T-helper 2 cell treated with Interferon-gamma antibody and Interleukin-4, amounts not matched to agents 100 ng/mL and 5 ng/mL, for 36 hours (primary cell): Measurements from ENCODE around the gene TOR1AIP1. TPM values are rescaled to one million over a fixed set of nuclear protein-coding genes. Genes with fewer than 3 reads are reported as not detected.
"Not testable (repeated sequence)": the region's sequence is repeated elsewhere in the genome, so short reads cannot be mapped to it uniquely, and the experiment has no call there.

ENCODE experiments used
- intact Hi-C: fragments of 100-400 bp; cut with micrococcal nuclease; formaldehyde crosslinking; loops from one replicate; pipeline ENCODE4 v1.15.1; 2023
- total RNA-seq: library from RNA; stranded (reverse); gene quantifications from 2 replicates; pipeline ENCODE4 v1.2.3, GENCODE V29; 2022

The TOR1AIP1 gene, protein sequence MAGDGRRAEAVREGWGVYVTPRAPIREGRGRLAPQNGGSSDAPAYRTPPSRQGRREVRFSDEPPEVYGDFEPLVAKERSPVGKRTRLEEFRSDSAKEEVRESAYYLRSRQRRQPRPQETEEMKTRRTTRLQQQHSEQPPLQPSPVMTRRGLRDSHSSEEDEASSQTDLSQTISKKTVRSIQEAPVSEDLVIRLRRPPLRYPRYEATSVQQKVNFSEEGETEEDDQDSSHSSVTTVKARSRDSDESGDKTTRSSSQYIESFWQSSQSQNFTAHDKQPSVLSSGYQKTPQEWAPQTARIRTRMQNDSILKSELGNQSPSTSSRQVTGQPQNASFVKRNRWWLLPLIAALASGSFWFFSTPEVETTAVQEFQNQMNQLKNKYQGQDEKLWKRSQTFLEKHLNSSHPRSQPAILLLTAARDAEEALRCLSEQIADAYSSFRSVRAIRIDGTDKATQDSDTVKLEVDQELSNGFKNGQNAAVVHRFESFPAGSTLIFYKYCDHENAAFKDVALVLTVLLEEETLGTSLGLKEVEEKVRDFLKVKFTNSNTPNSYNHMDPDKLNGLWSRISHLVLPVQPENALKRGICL
- 89.7 and 90.5 TPM in 2 replicates for total RNA-seq

DNA sequence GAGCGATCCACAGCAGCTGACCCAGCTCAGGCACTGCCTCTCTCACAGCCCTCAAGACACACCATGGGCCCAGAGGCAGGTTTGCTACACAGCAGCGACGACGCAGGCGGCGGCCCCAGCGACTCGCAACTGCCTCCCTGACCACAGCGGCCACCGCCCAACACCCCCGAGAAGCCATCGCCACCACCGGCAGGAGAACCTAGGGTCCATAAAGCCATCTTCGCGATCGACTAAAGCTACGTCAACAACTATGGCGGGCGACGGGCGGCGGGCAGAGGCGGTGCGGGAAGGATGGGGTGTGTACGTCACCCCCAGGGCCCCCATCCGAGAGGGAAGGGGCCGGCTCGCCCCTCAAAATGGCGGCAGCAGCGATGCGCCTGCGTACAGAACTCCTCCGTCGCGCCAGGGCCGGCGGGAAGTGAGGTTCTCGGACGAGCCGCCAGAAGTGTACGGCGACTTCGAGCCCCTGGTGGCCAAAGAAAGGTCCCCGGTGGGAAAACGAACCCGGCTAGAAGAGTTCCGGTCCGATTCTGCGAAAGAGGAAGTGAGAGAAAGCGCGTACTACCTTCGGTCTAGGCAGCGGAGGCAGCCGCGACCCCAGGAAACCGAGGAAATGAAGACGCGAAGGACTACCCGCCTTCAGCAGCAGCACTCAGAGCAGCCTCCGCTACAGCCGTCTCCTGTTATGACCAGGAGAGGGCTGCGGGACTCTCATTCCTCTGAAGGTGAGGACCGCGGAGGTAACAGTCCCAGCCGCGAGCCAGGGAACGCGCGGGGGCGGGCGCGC is at the start of gene TOR1AIP1:
TOR1AIP1 (plus strand) TSS at position 33 of the 787 bp plus-strand sequence; CDS start at position 251, 218 bp downstream.
- intact Hi-C loops: loop anchor here (1.0 to 5.0 kb wide), 8 partner anchors 68 to 1140 kb away; partner anchors contain the start of genes ACBD6, AXDND1, CEP350 and FAM20B

DNA sequence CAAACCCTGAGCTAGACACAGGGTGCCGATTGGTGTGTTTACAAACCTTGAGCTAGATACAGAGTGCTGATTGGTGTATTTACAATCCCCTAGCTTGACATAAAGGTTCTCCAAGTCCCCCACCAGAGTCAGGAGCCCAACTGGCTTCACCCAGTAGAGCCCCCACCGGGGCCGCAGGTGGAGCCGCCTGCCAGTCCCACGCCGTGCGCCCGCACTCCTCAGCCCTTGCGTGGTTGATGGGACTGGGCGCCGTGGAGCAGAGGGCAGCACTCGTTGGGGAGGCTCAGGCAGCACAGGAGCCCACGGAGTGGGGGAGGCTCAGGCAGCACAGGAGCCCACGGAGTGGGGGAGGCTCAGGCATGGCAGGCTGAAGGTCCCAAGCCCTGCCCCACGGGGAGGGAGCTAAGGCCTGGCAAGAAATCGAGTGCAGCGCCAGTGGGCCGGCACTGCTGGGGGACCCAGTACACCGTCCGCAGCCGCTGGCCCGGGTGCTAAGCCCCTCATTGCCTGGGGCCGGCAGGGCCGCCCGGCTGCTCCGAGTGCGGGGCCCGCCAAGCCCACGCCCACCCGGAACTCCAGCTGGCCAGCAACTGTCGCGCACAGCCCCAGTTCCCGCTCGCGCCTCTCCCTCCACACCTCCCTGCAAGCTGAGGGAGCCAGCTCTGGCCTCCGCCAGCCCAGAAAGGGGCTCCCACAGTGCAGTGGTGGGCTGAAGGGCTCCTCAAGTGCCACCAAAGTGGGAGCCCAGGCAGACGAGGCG is 45.2 kb upstream of the TOR1AIP1 start:
- intact Hi-C loops: not testable (repeated sequence)

DNA sequence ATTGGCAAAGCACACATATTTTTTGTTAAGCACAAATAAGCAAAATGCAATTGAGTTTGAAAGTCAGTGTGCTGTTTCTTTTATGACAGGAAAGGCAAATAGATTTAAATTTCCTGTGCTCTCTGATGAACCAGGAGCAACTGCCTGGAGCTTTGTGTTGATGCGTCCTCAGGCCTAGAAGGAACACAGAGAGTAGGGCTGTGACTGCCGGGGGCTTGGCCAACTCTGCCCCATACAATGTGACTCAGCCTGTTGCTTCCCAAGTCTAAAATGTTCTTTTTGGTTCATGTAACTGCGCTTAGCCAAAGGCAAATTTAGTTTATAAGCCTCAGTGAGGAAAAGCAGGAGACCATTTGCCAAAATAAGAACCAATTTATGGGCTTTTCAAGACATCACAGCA is 42.0 kb upstream of the TOR1AIP1 start:
- intact Hi-C loops: no loop called here

DNA sequence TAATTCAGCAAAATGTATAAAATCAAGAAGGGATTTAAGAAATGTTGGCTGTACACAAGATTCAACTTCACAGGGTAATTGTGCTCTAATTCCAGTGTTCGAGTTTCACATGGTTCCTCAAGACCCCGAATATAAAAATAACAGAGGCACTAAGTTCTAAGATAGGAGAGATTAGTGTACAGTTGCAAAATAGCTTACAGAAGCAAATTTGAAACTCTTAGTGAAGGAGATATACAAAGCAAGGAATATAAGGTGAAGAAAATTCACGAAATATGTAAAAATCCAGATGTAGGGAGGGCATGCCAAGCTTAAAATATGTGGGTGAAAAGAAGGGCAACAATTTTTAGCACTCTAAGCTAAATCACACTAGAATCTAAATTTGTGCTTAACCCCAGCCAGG is 33.9 kb upstream of the TOR1AIP1 start:
- intact Hi-C loops: no loop called here

DNA sequence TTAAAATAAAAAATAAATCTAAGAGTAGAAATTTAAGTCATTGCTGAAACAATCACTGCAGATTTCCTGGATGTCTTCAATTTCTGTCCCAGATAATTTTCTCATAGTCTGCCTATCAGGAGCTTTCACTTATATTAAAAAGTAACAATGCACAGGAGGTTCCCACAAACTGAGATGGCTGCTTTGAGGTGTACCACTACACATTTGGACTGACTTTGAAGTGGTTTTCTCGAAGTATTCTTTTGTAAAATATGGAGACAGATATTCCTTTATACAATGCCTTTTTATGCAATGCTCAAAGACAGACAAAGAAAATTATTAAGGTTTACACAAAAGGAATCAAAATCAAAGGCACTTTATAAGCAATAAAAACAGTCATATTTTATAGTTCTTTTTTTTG is 29.0 kb upstream of the TOR1AIP1 start:
- intact Hi-C loops: no loop called here

DNA sequence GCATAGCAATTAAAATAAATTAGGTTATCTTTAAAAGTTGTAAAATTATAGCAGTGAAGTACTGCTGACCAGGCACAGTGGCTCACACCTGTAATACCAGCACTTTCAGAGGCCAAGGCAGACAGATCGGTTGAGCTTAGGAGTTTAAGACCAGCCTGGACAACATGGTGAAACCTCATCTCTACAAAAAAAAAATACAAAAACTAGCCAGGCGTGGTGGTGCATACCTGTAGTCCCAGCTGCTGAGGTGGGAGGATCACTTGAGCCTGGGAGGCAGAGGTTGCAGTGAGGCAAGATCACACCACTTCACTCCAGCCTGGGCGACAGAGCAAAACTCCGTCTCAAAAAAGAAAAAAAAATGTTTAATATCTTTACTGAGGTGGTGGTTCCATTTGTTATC is 26.3 kb upstream of the TOR1AIP1 start:
- intact Hi-C loops: not testable (repeated sequence)

DNA sequence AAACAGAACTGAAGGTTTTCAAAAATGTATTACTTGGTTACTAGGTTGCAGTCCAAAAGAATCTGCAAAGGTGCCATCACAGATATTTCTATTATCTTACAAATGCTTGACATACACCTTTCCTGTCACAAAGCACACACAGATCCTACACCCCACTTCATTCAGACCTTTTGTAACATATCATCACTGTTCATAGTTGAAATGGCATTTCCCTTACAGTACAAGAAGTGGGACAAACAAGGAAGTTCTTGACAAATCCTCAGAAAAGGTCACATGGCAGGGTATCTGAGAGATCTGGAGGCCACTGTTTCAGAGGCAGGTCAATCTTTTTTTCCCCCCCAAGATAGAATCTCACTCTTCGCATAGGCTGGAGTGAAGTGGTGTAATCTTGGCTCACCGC is 25.8 kb upstream of the TOR1AIP1 start:
- intact Hi-C loops: no loop called here

DNA sequence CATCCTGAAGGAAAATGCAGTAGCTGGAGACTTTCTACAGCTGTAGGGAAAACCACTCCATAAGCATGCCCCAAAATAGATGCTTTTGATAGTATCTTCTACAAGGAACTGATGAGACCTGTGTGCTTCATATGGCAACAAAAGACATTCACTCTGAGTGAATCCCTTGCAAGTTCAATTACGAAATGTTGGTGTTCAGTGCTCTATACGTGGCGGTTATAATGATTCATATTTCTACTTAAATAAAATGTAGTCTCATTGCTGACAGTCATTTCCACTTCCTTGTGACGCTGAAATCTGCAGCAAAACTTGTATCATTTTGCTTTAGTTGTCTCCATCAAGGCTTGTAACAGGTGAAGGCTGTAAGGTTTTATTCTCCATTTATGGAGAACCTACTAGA is 25.1 kb upstream of the TOR1AIP1 start:
- intact Hi-C loops: no loop called here

DNA sequence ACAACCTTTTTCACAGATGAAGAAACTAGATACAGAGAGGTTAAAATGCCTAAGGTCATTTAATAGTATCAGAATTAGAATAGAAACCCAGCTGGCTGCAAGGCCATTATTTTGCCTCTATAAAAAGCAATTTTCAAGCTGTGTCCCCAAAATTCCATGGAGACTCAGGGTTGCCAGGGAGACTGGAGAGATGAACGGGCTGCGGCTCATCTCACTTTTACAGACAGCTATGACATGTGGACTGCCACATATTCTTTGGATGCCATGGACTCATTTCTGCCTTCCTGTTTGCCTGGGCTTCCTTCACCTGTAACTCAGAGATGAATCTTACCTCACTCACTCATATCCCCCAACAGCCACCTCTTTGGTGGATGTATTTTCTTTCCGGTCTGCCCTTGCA is 21.4 kb upstream of the TOR1AIP1 start:
- intact Hi-C loops: loop anchor here (10.0 kb wide), 1 partner anchor 164 kb away; no protein-coding TSS in a partner anchor

DNA sequence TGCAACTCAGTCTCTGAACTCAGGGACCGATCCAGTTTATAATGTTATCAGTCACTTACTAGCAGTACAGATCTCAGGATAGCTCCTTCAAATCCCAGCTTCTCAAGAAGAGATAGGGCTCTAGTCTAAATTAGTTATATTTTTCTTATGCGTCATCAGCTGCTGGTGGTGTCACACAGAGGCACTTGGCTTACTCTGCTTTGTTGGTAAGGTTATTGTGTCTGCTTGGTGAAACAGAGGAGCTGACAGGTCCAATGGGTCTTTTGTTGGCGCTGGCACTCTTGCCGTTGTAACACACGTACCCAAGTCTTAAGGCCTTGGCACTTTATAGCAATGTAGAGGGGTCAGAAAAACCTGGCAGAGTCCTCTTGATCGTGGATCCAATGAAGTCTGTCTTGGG is 16.7 kb upstream of the TOR1AIP1 start:
- intact Hi-C loops: loop anchor here (10.0 kb wide), 1 partner anchor 159 kb away; no protein-coding TSS in a partner anchor

DNA sequence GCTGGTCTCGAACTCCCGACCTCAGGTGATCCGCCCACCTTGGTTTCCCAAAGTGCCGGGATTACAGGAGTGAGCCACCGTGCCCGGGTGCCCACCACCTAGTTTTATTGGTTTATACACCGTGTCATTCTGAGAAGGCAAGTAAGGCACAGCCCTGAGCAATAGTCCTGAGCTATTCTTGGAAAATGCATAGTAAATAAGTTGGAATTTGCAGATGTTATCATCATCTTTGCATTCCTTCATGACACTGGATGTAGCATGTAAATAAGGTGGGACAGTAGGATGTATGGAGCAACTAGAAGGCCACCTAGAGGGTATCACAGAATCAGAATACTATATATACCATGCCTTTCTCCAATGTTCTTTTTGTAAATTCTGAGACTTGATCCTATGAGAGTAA is 15.5 kb upstream of the TOR1AIP1 start:
- intact Hi-C loops: loop anchor here (1.0 to 10.0 kb wide), 3 partner anchors 158 to 313 kb away; no protein-coding TSS in a partner anchor

DNA sequence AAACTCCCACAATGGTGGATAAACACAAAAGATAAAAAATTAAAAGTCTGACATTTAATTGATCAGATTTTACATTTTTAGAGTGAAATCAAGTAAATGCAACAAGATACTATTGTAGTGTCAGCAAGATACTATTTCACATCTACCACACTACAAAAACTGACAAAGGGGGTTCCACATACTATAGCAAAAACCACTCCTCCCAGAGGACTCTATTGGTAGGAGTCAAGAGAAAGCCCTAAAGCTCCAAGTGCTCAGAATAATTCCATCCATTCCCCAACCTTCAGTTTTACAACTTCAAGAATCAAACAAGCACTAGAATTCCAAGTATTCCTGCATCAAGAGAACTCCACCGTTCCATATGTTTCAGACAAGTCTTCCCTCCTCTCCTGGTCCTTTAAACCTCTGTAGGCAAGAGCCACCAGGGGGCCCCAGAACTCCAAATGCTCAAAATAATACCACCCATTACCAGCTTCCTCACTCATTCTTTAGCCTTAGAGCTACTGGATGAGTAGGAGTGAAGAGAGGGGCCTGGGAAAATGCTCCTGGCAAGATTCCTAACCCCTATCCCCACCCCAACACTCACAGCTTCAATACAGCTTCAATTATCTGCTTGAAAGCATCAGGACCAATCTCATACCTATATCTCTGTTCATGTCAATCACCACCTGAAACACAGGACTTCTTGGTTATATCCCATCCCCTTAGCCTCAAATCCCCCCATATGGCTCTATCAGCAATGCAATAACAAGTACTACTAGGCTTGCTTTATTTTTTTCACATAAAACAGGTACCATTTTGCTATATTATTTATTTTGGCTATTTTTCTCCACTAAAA is 14.4 kb upstream of the TOR1AIP1 start:
- intact Hi-C loops: loop anchor here (1.0 to 10.0 kb wide), 3 partner anchors 157 to 312 kb away; no protein-coding TSS in a partner anchor

DNA sequence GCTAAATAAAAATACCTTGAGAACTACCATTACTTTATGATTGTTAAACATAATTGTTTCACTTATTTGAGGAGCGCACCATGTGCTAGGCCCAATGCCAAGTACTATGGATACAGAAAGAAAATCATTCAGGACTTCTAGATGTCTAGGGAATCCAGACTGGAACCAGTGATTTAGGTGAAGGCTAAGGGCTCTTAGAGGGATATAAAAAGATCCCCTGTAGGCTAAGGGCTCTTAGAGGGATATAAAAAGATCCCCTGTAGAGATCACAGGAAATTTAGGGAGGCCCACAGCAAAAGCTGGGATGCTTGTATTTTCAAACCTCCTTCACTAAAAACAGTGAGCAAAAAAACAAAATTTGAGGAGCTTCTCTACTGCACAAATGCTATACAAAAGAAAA is 11.2 kb upstream of the TOR1AIP1 start:
- intact Hi-C loops: no loop called here

DNA sequence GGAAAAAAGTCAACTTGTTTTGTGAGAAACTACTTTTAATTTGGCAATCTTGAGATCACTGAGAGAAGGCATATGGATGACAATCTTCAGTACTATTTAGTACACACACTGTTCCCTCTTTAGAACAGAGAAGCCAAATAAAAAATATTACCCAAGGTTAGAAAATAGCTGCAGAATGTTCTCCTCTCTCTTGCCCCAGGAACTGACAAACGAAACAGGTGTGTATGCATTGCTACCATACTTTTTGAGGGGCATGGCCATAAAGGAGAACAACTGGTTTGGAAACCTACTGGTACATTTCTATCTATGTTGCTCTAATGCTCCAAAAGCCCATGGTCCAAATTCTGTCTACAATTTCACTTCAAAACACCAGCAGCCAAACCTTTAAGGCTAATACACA is 10.1 kb upstream of the TOR1AIP1 start:
- intact Hi-C loops: no loop called here

DNA sequence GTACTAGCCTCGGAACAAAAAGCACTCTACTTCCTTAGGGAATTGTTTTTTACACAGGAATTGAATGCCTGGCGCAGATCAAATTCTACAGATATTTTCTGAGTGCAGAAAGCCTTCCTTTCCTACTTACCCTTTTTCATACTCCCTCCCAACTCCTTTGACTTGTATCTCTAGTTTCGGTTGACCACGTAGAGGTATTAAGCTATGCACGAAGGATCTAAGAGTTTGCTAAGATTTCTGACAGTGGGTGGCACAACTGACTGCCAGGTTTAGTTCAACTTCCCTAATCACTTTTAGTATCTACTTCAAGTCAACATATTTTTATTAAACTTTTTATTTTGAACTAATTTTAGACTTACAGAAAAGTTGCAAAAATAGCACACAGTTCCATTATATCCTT is 9.5 kb upstream of the TOR1AIP1 start:
- intact Hi-C loops: no loop called here

DNA sequence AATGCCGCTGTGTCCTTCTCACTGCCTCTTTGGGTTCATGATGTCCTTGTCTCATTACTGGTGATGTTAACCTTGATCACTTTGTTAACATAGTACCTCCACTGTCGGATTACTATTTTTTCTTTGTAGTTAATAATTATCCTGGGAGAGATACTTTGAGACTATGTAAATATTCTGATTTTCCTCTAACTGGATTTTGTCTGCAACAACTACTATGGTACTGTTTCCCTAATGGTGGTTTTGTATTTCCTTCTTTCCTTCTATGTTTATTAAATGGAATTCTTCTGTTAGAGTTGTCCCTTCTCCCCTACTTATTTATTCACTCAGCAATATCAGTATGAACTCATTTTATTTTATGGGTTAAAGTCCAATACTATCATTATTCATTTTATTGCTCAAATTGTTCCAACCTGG is 8.6 kb upstream of the TOR1AIP1 start:
- intact Hi-C loops: no loop called here

DNA sequence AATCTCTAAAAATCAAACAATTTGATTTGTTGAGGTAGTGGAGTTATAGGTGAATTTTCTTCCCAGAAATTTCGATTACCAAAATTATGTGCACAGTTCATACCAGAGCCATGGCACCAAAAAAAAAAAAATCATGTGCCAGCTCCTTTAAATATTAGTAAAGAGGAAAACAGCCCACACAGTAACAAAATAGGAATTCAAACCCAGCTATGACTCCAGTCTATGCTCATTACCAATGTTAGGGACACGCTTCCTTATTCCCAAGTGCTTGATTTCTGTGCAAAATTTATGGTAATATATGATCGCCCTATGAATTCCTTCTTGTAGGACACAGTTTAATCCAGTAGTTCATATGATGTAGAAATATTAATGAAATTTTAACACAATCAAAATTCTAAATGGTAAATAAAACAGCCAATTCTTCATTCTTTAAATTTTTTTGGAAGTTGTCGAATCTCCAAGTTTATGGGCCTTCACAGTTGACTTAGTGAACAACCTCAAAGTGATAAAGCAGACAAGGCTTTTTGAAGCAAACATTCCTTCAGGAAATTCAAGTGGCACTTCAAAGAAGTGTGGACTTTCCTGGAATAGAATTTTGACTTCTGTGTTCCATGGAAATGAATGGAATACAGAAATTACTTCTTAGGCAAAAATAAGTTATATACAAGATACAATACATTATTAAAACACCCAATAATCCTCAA is 6.3 kb upstream of the TOR1AIP1 start:
- intact Hi-C loops: no loop called here

DNA sequence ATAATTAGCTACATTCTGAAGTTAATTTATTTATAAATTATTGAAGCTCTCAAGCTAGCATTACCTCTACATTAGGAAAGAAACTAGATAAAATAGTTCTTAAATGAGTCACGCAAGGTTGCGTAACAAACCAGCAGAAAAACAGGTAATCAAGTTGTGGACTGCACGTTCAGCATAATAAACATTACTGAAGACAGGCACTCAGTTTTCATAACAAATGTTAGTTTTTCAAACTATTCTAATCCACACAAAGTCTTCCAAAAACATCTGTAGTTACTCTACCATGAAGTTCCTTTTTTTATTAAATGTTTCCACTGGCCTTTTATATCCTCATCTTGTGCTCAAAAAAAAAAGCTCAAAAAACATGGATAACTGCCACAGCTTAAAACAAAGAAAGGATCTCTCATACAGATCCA is 5.8 kb upstream of the TOR1AIP1 start:
- intact Hi-C loops: no loop called here

DNA sequence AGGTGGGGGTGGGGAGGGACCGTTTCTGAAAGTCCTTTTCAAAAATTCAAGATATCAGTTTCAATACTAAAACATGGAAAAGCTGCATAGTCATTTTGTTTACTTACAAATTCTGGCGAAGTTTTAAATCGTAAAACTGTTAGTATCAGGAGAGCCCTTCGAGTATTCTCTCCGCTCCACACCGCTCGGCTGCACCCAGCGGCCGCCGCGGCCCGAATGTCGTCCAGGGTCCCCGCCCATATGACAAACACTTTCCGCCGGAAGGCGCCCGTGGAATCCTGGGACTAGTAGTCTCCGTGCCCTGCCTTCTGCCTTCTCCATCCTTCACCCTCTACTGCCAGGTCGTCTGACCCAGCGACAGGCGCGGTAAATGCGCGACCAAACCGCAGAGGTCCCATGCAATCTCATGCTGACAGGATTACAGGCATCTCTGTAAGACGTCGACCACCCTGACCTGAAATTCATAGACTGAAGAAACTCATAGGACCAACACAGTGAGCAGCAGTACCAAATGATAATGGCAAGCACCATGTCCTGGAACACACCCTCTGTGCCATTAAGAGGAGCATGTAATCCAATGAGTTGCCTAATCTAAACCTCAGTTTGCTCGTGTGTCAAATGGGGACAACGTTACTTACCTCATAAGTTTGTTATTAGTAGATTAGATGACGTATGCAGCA is 4.4 kb upstream of the TOR1AIP1 start, which contains the start of gene TOR1AIP2:
TOR1AIP2 (minus strand) TSS at position 218 of the 680 bp plus-strand sequence. CDS start 25,138 bp downstream, outside the sequence.
- intact Hi-C loops: loop anchor here (1.0 kb wide), 1 partner anchor 77 kb away; the partner anchor contains the start of gene CEP350
